ENCODE results near the gene GSTK1.
"Not testable (repeated sequence)": the region's sequence is repeated elsewhere in the genome, so short reads cannot be mapped to it uniquely, and the experiment has no call there.

GSTK1 gene

GRCh38 chr7:143263266-143264195 lies at the start of gene GSTK1:
GSTK1 (plus strand) TSS chr7:143263441; CDS start chr7:143263514, 73 bp downstream.
- peaks cover 13% of the 10 kb centered on the region for H3K36me3 ChIP-seq (replicated peaks)
- DNase-seq: peak; percentile 56
- TF ChIP-seq CTCF (IDR thresholded peaks at IDR 0.05; ENCODE audit: low read depth, low read length, missing control alignments): no peak
- in situ Hi-C loops (cut with HindIII; ENCODE audit: low pct_ligation_motif_present, low sequenced_read_pairs): no loop called here
- peak within 1 kb of the TSS; percentile 10 for H3K27ac ChIP-seq
- peak within 1 kb of the TSS; percentile 92 for H3K4me3 ChIP-seq (ENCODE audit: low read depth, low read length)
- no peaks in the 10 kb centered on the region for H3K27me3 ChIP-seq (replicated peaks)

GRCh38 chr7:143213478-143213877 lies 49.8 kb upstream of the GSTK1 start:
- in situ Hi-C loops (cut with HindIII; ENCODE audit: low pct_ligation_motif_present, low sequenced_read_pairs): loop anchor here (25.0 kb wide), 1 partner anchor 201 kb away; no protein-coding TSS in a partner anchor
- not testable (repeated sequence) for H3K27me3 ChIP-seq (replicated peaks); DNase-seq; H3K4me3 ChIP-seq (ENCODE audit: low read depth, low read length); H3K36me3 ChIP-seq (replicated peaks); H3K27ac ChIP-seq

GRCh38 chr7:143214789-143215679 lies 48.2 kb upstream of the GSTK1 start:
- no peaks in the 10 kb centered on the region for H3K36me3 ChIP-seq (replicated peaks)
- peak; percentile 99 for TF ChIP-seq CTCF (IDR thresholded peaks at IDR 0.05; ENCODE audit: low read depth, low read length, missing control alignments)
- H3K4me3 ChIP-seq (ENCODE audit: low read depth, low read length): no peak overlapping the region
- in situ Hi-C loops (cut with HindIII; ENCODE audit: low pct_ligation_motif_present, low sequenced_read_pairs): loop anchor here (25.0 kb wide), 1 partner anchor 203 kb away; no protein-coding TSS in a partner anchor
- DNase-seq: peak; percentile 64
- H3K27me3 ChIP-seq (replicated peaks): no peaks in the 10 kb centered on the region
- no peak overlapping the region for H3K27ac ChIP-seq

GRCh38 chr7:143216151-143216550 lies 47.1 kb upstream of the GSTK1 start:
- TF ChIP-seq CTCF (IDR thresholded peaks at IDR 0.05; ENCODE audit: low read depth, low read length, missing control alignments): no peak
- Histone ChIP-seq H3K4me3 (ENCODE audit: low read depth, low read length) (no peak overlapping the region), H3K27me3 (replicated peaks) (no peaks in the 10 kb centered on the region), H3K36me3 (replicated peaks) (no peaks in the 10 kb centered on the region), H3K27ac (no peak overlapping the region)
- DNase-seq: peak; percentile 83
- in situ Hi-C loops (cut with HindIII; ENCODE audit: low pct_ligation_motif_present, low sequenced_read_pairs): loop anchor here (25.0 kb wide), 1 partner anchor 204 kb away; no protein-coding TSS in a partner anchor

- DNase-seq: no peak
- Histone ChIP-seq H3K27me3 (replicated peaks) (no peaks in the 10 kb centered on the region), H3K27ac (no peak overlapping the region), H3K36me3 (replicated peaks) (no peaks in the 10 kb centered on the region), H3K4me3 (ENCODE audit: low read depth, low read length) (no peak overlapping the region)
- no peak for TF ChIP-seq CTCF (IDR thresholded peaks at IDR 0.05; ENCODE audit: low read depth, low read length, missing control alignments)
- in situ Hi-C loops (cut with HindIII; ENCODE audit: low pct_ligation_motif_present, low sequenced_read_pairs): loop anchor here (25.0 kb wide), 1 partner anchor 204 kb away; no protein-coding TSS in a partner anchor
These were observed 46.6 kb upstream of the GSTK1 start for GRCh38 chr7:143216686-143217085.

All from brain microvascular endothelial cell (primary cell).